SK-N-MC (cell line): ENCODE results near the gene TRIM37.

Source experiments
- EZH2 ChIP-seq: fragments of 200-600 bp; sonication (generic); IDR thresholded peaks from one replicate; pipeline ENCODE4 v1.6.1; 2017; ENCODE audit warnings: antibody characterized with exemption
- FOXP2 ChIP-seq: optimal IDR thresholded peaks from 2 replicates; pipeline ENCODE3; 2011; ENCODE audit warnings: mild to moderate bottlenecking, moderate library complexity; ENCODE audit not compliant: insufficient read depth; ENCODE audit errors: extremely low read length, control extremely low read depth
- POLR2AphosphoS5 ChIP-seq: IDR thresholded peaks from 2 replicates; pipeline ENCODE4 v1.6.1; 2012; ENCODE audit warnings: mild to moderate bottlenecking, low read depth, low read length, borderline replicate concordance

GRCh38 chr17:59149051-59149450, 42.4 kb upstream of the TRIM37 start:
- TF ChIP-seq POLR2AphosphoS5 (no peak), EZH2 (no peak), FOXP2 (no peak)
